HG03097 (cell line): Measurements from ENCODE around the gene MRGPRD.

Experiments used
- ATAC-seq: cut with Tn5 transposase; IDR thresholded peaks from one replicate; pipeline ENCODE4 v1.9.1; 2021; ENCODE audit not compliant: unreplicated experiment, low FRiP score

MRGPRD gene

DNA sequence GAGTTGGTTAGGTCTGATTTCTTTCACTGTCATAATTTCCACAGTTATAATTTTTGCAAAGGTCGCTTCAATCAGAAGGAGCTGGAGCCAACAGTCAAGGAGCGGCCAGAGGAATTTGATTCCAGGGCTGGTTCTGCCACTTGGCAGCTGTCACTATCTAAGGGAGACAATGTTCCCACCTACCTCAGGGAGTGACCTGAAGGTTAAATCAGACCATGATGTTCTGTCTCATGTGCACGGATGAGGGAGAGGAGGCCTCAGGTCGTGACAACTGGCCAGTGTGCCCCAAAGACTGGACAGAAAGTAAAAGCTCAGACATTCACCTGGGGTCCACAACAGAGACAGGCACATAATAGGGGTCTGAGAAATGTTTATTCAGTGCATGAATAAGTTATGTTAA, 7.6 kb downstream of the MRGPRD start:
- no peak for ATAC-seq

GRCh38 chr11:68970921-68971636, 9.7 kb downstream of the MRGPRD start:
- ATAC-seq: no peak

DNA sequence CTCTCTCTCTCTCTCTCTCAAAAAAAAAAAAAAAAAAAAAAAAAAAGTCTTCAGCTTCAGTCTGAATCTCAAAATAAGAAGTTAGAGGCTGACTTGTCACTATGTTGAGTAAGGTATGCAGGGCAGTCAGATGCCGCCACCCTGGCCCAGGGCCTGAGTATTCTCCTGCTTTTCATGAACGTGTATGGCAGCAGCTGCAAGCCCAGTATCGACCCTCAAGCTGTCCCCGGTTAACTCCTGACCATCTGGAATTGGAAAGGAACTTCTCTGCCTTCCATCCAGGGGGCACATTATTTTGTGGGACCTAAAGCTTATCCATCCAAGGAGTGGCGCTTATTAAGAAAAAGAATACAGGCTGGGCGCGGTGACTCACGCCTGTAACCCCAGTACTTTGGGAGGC, 11.4 kb downstream of the MRGPRD start:
- no peak for ATAC-seq

DNA sequence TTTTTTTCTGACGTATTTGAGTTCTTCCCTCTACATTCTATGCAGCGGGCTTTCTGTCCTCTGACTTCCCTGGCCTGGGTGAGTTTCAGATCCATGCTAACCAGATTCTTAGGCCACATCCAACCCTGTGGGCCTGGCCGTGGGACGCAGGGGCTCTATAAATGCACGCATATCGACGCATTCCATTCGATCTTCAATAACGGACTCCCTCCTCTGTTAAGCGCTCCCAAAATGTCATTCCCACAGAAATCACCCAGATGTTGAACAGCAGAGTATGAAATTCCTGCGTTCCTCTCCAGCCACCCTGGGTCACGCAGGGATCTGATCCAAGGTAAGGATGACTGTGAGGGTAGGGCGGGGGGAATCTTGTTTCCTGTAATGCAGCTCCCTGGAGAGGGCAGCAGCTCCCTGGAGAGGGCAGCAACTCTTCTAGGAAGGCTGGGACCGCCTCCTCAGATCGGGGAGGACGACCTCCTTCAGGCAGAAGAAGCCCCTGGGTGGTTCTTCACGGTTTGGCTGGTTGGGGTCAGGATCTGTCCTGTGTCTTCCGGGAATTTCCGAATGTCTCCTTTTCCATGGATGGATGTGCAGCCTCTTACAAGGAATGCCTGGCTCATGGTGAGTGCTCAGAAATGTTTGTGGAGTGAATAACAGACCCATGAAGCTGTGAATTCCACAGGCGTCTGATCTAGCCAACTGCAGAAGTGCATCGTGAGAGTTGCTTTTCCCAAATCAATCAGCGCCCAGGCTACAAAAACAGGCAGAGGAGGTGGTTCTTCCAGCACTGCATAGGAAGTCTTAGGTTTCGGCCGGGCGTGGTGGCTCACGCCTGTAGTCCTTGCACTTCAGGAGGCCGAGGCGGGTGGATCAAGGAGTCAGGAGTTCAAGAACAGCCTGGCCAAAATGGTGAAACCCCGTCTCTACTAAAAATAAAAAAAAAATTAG, 12.2 kb downstream of the MRGPRD start:
- no peak for ATAC-seq

- ATAC-seq: no peak
Measured at GRCh38 chr11:68966894-68967780, 13.6 kb downstream of the MRGPRD start.

DNA sequence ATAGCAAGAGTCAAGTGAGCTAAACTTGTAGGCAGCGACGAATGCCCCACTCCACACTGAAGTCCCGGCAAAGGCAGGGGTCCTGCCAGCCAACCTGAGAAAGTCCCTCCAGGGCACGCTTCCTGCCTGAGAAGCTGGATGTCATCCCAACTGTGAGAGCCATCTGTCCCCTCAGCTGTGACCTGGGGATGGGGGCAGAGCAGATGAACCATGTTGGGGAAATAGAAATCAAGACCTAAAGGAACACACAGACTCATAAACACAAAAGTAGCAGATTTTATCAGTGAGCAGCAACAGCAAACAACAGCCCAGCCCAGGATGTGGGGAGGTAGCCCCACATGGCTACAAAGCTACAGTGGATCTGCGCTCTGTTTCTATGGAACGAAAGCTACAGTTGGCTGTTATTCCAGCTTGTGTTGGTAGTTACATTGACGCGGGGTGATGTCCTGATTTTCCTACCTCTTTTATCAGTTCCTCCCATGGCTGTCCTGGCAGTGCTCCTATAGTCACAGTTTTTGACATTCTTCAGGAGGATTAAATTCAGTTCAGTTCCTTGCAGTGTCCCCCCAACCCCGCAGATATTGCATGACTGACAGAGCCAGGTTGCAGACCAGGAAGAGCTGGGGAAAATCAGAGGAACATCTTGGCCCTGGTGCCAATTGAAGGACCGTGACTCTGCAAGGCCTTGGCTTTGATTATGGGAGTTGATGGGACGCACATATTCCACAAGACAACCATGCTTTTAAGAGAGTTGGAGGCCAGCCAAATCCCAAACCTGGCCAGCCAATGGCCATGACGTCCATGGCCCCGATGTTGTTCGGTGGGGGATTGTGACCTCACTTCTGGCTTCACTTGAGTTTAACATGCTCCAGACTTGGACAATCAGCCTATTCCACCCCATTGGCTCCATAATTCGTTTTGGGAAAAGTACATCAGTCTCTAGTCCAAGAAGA, 14.6 kb downstream of the MRGPRD start:
- no peak for ATAC-seq

GRCh38 chr11:68963779-68964178, 17.0 kb downstream of the MRGPRD start:
- ATAC-seq: no peak

DNA sequence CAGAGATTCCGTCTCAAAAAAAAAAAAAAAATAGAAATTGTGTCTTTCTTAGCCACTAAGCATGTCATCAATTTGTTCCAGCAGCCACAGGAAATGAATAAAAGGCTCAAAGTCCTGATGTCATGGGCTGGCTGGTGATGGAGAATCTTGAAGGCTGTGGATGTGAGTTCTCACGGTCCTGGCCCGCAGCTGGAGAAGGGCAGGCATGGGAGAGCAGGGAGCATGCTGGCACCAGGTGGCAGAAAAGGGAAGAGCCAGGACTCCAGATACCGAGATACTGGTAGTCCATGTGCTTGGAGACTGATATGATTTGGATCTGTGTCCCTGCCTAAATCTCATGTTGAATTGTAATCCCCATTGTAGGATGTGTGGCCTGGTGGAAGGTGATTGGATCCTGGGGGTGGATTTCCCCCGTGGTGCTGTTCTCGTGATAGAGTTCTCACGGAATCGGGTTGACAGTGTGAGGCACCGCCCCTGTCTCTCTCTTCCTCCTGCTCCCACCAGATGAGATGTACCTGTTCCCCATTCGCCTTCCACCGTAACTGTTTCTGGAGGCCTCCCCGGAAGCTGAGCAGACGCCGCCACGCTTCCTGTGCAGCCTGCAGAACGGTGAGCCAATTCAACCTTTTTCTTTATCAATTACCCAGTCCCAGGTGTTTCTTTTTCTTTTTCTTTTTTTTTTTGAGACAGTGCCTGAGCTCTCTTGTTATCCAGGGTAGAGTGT, 18.1 kb downstream of the MRGPRD start:
- no peak for ATAC-seq

GRCh38 chr11:68961245-68961644, 19.5 kb downstream of the MRGPRD start:
- no peak for ATAC-seq

GRCh38 chr11:68960294-68961071, 20.3 kb downstream of the MRGPRD start:
- ATAC-seq: no peak

DNA sequence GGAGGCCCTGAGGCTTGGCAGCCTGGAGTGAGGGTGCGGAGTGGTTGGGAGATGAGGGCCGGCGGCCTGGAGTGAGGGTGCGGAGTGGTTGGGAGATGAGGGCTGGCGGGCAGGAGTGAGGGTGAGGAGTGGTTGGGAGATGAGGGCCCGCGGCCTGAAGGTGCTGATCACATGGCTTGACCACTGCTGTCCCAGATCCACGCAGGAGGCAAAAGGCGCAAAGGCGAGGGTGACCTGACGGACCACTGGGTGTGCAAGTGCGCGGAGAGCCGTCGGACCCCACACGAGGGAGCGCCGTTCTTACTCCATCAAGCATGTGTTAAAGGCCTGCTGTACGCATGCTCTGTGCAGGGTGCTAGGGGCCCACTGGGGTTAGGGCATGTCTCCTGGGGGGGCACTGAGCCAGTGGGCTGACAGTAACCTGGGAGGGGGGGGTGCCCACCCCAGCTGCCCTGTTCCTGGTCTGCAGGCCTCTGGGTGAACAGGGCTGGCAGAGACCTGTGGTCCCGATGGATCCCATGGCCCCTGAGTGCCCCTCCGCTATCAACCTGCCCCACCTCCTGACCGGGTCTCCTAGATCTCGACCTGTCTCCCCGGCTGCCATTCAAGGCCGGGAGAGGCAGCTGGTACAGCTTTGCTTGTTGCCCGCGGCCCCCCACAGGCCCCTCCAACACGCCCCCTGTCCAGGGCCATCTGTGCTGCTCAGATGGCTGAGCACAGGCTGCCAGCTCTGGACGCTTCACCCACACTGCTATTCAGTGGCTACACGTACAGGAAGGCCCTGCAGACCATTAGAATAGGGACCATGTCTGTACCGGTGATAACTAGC, 21.1 kb downstream of the MRGPRD start:
- ATAC-seq: no peak

GRCh38 chr11:68958211-68958610, 22.6 kb downstream of the MRGPRD start:
- no peak for ATAC-seq

- no peak for ATAC-seq
Measured at GRCh38 chr11:68956547-68957254, 24.1 kb downstream of the MRGPRD start.

GRCh38 chr11:68956142-68956541, 24.6 kb downstream of the MRGPRD start:
- no peak for ATAC-seq

GRCh38 chr11:68955607-68955958, 25.2 kb downstream of the MRGPRD start:
- no peak for ATAC-seq

DNA sequence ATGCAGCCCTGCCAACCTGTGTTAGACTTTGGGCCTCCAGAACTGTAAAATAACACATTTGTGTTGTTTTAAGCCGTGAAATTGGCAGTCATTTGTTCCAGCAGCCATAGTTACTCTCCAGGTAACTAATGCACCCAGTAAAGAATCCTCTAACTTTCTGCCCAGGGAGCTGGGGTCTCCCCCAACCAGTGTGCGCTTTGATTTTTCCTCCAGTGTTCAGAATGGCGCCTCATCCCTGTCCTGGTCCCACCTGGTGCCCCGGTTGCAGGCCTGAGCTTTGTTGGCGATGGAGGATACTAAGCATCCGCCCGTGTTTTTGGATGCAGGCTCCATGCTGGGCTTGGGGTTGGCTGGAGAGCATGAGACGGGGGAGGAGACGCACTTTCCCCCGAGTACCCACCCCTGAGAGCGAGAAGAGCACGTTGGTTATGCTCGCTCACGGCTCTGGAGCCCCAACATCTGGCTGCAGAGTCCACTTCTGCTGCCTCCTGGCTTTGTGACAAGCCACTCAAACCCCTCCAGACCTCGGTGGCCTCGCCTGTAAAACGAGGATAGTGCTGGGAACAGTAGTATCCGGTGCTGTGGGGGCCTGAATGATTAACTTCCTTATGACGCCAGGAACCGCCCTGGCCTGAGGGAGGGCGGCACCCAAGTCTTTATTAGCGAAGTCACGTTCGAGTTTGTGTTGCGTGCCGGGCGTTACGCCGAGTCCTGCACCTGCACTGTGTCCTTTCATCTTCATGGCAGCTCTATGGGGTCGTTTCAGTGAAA, 25.8 kb downstream of the MRGPRD start:
- ATAC-seq: no peak
